ENCODE measurements around the gene SMARCD2. TPM values are rescaled to one million over a fixed set of nuclear protein-coding genes. Genes with fewer than 3 reads are reported as not detected.

SMARCD2 gene
- polyA plus RNA-seq, 2 of the 4 experiments (the other 2 are of a cell fraction) = 40.4 to 52.7 TPM

DNA sequence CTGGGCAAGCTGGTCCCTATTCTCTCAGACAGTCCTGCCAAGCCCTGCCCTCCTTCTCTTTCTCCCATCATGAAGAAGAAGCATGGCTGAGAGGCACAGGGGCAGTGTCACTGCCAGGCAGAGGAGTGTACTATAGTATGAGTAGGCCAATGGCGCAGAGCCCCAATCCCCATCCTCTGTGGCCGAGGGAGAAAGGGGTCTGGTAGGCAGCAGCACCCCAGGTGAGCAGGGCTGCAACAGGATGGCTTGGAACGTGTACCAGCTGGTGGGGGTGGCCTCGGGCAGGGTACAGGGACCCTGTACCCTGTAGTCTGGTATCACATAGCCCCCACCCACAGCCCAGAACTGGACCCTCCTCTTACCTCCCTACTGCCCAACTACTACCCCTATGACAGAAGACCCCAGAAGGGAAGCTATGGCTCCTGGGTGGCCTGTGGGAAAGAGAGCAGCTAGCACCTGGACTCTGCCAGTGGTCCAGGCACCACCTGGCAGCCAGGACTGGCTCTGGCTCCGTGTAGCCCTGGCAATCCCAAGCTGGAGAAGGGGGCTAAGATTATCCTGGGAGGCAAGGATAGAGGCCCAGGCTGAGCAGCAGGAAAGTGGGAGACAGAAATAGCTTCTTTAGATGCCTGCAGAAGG is 4.4 kb downstream of the SMARCD2 start (continued):
- TF ChIP-seq, protein P1, sequence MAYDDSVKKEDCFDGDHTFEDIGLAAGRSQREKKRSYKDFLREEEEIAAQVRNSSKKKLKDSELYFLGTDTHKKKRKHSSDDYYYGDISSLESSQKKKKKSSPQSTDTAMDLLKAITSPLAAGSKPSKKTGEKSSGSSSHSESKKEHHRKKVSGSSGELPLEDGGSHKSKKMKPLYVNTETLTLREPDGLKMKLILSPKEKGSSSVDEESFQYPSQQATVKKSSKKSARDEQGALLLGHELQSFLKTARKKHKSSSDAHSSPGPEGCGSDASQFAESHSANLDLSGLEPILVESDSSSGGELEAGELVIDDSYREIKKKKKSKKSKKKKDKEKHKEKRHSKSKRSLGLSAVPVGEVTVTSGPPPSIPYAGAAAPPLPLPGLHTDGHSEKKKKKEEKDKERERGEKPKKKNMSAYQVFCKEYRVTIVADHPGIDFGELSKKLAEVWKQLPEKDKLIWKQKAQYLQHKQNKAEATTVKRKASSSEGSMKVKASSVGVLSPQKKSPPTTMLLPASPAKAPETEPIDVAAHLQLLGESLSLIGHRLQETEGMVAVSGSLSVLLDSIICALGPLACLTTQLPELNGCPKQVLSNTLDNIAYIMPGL (CRISPR knock-in tag; IDR thresholded peaks at IDR 0.05; ENCODE audit: borderline replicate concordance) = no peak
- TF ChIP-seq CBX8 (IDR thresholded peaks at IDR 0.05) = no peak
- no peak for TF ChIP-seq JUN (IDR thresholded peaks at IDR 0.05)

DNA sequence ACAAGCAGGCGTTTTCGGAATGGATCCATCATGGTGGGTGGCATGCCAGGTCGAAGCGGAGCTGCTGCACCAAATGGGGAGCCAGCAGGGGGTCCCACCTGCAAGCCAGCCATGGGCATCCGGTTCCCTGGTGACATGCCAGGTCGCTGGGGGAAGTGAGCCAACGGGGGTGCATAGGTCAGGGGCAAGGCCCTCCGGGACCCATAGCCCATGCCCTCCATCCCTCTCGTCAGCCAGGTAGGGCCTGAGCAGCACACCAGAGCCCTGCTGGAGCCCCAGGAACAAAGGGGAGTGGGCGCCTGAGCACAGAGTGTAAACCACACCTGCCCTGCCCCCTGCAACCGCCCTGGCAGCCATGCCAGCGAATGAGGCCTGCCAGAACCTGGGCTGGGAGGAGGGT is 5.0 kb downstream of the SMARCD2 start:
- DNase-seq (ENCODE audit: low read depth in 1 of 2, low spot score in 1 of 2) (no peak), ATAC-seq (no peak), FAIRE-seq (no peak)
- Histone ChIP-seq H3K27ac (no peak overlapping the region), H3K4me1 (peaks cover 32% of the 10 kb centered on the region), H3K4me2 (no peak overlapping the region), H3K4me3 (no peak overlapping the region), H3K9me3 (no peaks in the 10 kb centered on the region)
- POLR2A ChIA-PET = no interaction called here
- 89% methylated on average over 12 of the region's 12 CpGs for WGBS (ENCODE audit: missing lambda C conversion rate)
- no peak for TF ChIP-seq PHF8 (IDR thresholded peaks at IDR 0.05; ENCODE audit: borderline replicate concordance, low read depth)
- TF ChIP-seq SREBF2 (IDR thresholded peaks at IDR 0.05) = no peak
- no peak for TF ChIP-seq ZSCAN20 (CRISPR knock-in tag; IDR thresholded peaks at IDR 0.05)
- no peak for TF ChIP-seq CBX8 (IDR thresholded peaks at IDR 0.05)
- TF ChIP-seq, protein P2, sequence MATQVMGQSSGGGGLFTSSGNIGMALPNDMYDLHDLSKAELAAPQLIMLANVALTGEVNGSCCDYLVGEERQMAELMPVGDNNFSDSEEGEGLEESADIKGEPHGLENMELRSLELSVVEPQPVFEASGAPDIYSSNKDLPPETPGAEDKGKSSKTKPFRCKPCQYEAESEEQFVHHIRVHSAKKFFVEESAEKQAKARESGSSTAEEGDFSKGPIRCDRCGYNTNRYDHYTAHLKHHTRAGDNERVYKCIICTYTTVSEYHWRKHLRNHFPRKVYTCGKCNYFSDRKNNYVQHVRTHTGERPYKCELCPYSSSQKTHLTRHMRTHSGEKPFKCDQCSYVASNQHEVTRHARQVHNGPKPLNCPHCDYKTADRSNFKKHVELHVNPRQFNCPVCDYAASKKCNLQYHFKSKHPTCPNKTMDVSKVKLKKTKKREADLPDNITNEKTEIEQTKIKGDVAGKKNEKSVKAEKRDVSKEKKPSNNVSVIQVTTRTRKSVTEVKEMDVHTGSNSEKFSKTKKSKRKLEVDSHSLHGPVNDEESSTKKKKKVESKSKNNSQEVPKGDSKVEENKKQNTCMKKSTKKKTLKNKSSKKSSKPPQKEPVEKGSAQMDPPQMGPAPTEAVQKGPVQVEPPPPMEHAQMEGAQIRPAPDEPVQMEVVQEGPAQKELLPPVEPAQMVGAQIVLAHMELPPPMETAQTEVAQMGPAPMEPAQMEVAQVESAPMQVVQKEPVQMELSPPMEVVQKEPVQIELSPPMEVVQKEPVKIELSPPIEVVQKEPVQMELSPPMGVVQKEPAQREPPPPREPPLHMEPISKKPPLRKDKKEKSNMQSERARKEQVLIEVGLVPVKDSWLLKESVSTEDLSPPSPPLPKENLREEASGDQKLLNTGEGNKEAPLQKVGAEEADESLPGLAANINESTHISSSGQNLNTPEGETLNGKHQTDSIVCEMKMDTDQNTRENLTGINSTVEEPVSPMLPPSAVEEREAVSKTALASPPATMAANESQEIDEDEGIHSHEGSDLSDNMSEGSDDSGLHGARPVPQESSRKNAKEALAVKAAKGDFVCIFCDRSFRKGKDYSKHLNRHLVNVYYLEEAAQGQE (IDR thresholded peaks at IDR 0.05) = no peak
- no peak for TF ChIP-seq RAD21 (conservative IDR thresholded peaks at IDR 0.05 in 1 of 2, IDR thresholded peaks at IDR 0.05 in 1 of 2)
- TF ChIP-seq EHMT2 (IDR thresholded peaks at IDR 0.05; ENCODE audit: low read depth) = no peak
- TF ChIP-seq BHLHE40 (IDR thresholded peaks at IDR 0.05; ENCODE audit: low read depth, low read length) = no peak
- TF ChIP-seq HDAC2 (IDR thresholded peaks at IDR 0.05) = no peak
- no peak for TF ChIP-seq POLR2A (IDR thresholded peaks at IDR 0.05; ENCODE audit: low read length)
- TF ChIP-seq, protein P3, sequence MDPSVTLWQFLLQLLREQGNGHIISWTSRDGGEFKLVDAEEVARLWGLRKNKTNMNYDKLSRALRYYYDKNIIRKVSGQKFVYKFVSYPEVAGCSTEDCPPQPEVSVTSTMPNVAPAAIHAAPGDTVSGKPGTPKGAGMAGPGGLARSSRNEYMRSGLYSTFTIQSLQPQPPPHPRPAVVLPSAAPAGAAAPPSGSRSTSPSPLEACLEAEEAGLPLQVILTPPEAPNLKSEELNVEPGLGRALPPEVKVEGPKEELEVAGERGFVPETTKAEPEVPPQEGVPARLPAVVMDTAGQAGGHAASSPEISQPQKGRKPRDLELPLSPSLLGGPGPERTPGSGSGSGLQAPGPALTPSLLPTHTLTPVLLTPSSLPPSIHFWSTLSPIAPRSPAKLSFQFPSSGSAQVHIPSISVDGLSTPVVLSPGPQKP (IDR thresholded peaks at IDR 0.05; ENCODE audit: low read depth, low read length) = no peak
- no peak for TF ChIP-seq ZFP36 (IDR thresholded peaks at IDR 0.05; ENCODE audit: borderline replicate concordance, partially characterized antibody)
- no peak for TF ChIP-seq FOSB (CRISPR knock-in tag; IDR thresholded peaks at IDR 0.05)
- no peak for TF ChIP-seq TFCP2L1 (CRISPR knock-in tag; IDR thresholded peaks at IDR 0.05)
- TF ChIP-seq CBX2 (IDR thresholded peaks at IDR 0.05; ENCODE audit: borderline replicate concordance, low read depth) = no peak
- no peak for TF ChIP-seq POLR2AphosphoS2 (conservative IDR thresholded peaks at IDR 0.05; ENCODE audit: low read length)
- TF ChIP-seq RFX5 (IDR thresholded peaks at IDR 0.05) = no peak
- TF ChIP-seq NR3C1 (IDR thresholded peaks at IDR 0.05) = no peak
- no peak for TF ChIP-seq NFE2L2 (conservative IDR thresholded peaks at IDR 0.05; ENCODE audit: low read length)
- CTCF ChIA-PET = interaction anchor here (0.9 to 4.2 kb wide), 7 partner anchors 10 to 412 kb away, joined by 3 to 37 read pairs (median 4); partner anchors contain the start of genes FTSJ3 and PSMC5

Data from A549 (cell line).